ENCODE measurements around the gene WDR35. TPM values are rescaled to one million over a fixed set of nuclear protein-coding genes. Genes with fewer than 3 reads are reported as not detected.
A peak's percentile ranks its signal among the peaks of the same experiment; 100 is the strongest.

Gene WDR35
- 12.7 to 13.5 TPM (median 13.2 TPM) in 3 replicates for total RNA-seq

DNA sequence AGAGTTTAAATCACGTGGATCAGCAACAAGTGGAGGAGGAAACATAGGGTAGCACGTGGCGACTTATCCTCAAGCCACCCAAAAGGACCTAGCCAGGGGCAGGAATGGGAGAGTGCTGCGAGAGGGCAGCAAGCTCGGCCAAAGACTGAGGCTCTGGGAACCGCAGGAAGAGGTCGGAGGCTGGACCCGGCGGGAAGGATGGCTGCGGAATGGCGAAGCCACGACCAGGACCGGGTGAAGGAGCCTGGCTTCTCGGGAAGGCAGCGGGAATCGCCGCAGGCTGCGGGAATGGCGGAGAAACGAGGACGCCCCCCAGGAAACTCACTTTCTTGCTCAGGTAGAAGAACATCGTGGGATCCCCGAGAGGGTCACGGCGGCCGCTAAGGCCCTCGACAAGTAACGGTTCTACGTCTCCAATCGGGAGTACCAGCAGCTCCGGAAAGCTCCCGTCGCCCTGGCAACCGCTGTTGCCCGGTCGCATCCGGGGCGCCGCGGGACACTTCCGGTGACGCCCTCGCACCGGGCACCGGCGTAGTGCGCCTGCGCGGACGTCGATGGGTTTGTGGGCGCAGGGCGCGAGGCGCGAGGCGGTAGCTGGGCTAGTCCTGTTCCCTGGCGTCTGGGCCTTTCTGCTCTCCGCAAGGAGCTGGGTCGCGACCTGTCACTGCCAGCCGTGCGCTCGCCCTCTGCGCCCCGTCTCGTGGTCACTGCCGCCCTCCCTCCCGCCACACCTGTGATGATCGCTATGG, at the start of gene WDR35:
TSS of gene WDR35 (minus strand) at position 439 of the 749 bp plus-strand sequence. CDS start at position 349, 90 bp downstream.
- TF ChIP-seq, protein P1, sequence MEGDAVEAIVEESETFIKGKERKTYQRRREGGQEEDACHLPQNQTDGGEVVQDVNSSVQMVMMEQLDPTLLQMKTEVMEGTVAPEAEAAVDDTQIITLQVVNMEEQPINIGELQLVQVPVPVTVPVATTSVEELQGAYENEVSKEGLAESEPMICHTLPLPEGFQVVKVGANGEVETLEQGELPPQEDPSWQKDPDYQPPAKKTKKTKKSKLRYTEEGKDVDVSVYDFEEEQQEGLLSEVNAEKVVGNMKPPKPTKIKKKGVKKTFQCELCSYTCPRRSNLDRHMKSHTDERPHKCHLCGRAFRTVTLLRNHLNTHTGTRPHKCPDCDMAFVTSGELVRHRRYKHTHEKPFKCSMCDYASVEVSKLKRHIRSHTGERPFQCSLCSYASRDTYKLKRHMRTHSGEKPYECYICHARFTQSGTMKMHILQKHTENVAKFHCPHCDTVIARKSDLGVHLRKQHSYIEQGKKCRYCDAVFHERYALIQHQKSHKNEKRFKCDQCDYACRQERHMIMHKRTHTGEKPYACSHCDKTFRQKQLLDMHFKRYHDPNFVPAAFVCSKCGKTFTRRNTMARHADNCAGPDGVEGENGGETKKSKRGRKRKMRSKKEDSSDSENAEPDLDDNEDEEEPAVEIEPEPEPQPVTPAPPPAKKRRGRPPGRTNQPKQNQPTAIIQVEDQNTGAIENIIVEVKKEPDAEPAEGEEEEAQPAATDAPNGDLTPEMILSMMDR (IDR thresholded peaks at IDR 0.05; ENCODE audit: unreplicated experiment), result no peak
- Mint-ChIP-seq H3K4me1 (peaks cover 32% of the 10 kb centered on the region), H3K9me3 (no peaks in the 10 kb centered on the region), H3K27ac (peak within 1 kb of the TSS; percentile 85), H3K27me3 (ENCODE audit: low read depth) (no peaks in the 10 kb centered on the region), H3K36me3 (peaks cover 10% of the 10 kb centered on the region), H3K4me3 (peak within 1 kb of the TSS; percentile 89)
- peak; percentile 89 to 95 for DNase-seq (ENCODE audit: low spot score in 2 of 2, unreplicated experiment in 2 of 2)

DNA sequence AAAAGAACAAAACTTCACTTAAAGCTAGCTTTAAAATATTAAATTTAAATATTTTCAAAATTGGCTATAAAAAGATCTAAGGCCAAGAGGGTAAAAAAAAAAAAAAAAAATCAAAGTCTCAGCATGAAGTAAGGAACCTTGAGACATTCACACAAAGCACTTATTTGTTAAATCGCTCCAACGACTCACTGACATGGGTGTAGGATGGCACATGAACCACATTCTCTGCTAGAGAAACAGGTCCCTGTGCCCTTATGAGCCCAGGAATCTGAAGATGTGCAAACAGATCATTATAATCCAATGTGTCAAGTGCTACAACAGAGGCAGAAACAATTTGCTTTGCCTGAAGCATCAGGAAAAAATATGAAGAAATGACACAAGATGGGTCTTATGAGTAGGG, 47.8 kb upstream of the WDR35 start:
- Mint-ChIP-seq H3K27me3 (ENCODE audit: low read depth) (no peaks in the 10 kb centered on the region), H3K9me3 (no peaks in the 10 kb centered on the region), H3K4me3 (no peak overlapping the region), H3K4me1 (peaks cover 4% of the 10 kb centered on the region), H3K36me3 (peaks cover 38% of the 10 kb centered on the region), H3K27ac (no peak overlapping the region)
- DNase-seq (ENCODE audit: low spot score in 2 of 2, unreplicated experiment in 2 of 2), result no peak
- TF ChIP-seq, protein P1 (IDR thresholded peaks at IDR 0.05; ENCODE audit: unreplicated experiment), result no peak

DNA sequence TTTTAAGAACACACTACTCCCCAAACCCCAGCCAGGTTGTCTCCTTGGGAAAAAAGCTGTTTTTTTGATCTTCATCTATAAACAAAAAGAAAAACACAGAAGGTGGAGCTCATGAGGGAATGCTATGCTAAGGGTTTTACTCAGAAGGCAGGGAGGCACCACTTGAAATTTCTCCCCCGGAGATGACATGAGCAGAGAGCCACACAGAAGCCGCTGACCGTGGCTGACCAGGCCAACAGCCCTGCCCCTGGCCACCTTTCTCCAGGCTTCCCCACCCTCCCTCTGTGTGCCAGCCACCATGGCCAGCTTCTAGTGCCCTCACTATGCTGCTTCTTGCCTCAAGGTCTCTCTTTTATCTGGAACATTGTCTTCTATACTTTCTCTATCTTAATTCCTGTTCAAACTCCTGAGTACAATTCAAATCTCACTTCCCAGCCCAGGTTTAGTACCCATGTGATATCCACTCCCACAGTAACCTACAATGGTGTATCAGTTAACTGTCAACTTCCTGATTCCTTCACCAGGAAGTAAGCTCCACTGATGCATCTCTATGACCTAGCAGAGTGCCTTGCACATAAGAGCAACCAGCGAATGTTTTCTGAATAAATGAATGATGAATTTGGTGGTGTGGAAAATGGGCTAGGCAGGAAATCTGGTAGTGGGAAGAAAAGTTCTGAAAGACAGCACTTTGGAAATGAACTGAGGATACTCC, 46.2 kb upstream of the WDR35 start:
- no peak for DNase-seq (ENCODE audit: low spot score in 2 of 2, unreplicated experiment in 2 of 2)
- H3K4me1 Mint-ChIP-seq, result no peaks in the 10 kb centered on the region
- TF ChIP-seq, protein P1 (IDR thresholded peaks at IDR 0.05; ENCODE audit: unreplicated experiment), result no peak
- H3K27ac Mint-ChIP-seq, result no peak overlapping the region
- peaks cover 2% of the 10 kb centered on the region for H3K9me3 Mint-ChIP-seq
- no peak overlapping the region for H3K4me3 Mint-ChIP-seq
- peaks cover 52% of the 10 kb centered on the region for H3K36me3 Mint-ChIP-seq
- no peaks in the 10 kb centered on the region for H3K27me3 Mint-ChIP-seq (ENCODE audit: low read depth)

DNA sequence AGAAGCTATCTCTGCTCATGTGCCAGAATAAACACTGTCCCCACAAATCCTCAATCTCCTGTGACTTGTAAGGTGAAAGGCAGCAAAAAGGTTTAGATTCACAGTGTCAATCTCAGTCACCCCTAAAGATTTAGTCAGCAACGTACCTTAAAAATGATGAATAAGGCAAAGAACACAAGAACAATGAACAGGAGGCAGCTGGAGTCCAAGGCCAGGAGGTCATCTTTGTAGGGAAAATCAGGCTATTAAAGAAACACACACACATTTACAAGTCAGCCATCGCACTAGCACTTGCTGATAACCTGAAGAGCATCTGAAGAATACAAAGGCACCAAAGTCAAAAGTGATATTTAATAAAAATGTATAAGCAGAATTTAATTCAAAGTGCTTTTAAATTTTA, 44.9 kb upstream of the WDR35 start:
- H3K4me1 Mint-ChIP-seq, result no peaks in the 10 kb centered on the region
- DNase-seq (ENCODE audit: low spot score in 2 of 2, unreplicated experiment in 2 of 2), result no peak
- peaks cover 59% of the 10 kb centered on the region for H3K36me3 Mint-ChIP-seq
- no peak overlapping the region for H3K4me3 Mint-ChIP-seq
- no peak overlapping the region for H3K27ac Mint-ChIP-seq
- H3K27me3 Mint-ChIP-seq (ENCODE audit: low read depth), result no peaks in the 10 kb centered on the region
- TF ChIP-seq, protein P1 (IDR thresholded peaks at IDR 0.05; ENCODE audit: unreplicated experiment), result no peak
- peaks cover 12% of the 10 kb centered on the region for H3K9me3 Mint-ChIP-seq

DNA sequence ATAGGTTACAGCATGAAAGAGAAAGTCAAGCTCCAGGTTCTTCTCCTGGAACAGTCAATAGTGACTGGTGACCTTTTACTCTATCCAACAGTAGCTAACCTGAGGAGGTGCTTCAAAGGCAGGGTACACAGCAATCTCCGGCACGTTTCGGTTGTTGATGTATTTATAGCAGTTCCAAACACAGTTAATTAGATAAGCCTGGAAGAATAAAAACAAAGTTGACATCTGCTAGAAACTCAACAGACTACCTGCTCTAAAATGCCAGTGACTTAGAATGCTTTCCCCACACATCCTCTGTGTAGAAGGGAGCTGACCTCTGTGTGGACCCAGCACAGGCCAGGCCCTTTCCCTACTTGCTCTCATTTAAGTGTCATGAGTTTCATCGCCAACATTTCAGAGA, 44.3 kb upstream of the WDR35 start:
- Mint-ChIP-seq H3K4me1 (no peaks in the 10 kb centered on the region), H3K27ac (no peak overlapping the region)

More for the DNA sequence above, 44.3 kb upstream of the WDR35 start:
- H3K36me3 Mint-ChIP-seq, result peaks cover 64% of the 10 kb centered on the region
- H3K27me3 Mint-ChIP-seq (ENCODE audit: low read depth), result no peaks in the 10 kb centered on the region
- H3K9me3 Mint-ChIP-seq, result peaks cover 18% of the 10 kb centered on the region
- TF ChIP-seq, protein P1 (IDR thresholded peaks at IDR 0.05; ENCODE audit: unreplicated experiment), result no peak
- no peak for DNase-seq (ENCODE audit: low spot score in 2 of 2, unreplicated experiment in 2 of 2)
- H3K4me3 Mint-ChIP-seq, result no peak overlapping the region
